ENCODE measurements around the gene SRGAP1. TPM values are rescaled to one million over a fixed set of nuclear protein-coding genes. Genes with fewer than 3 reads are reported as not detected.

The SRGAP1 gene
- polyA plus RNA-seq, 1 donor (not counting 4 experiments of a cell fraction or from before 2014, with no cell fraction given), result 4.5 TPM

DNA sequence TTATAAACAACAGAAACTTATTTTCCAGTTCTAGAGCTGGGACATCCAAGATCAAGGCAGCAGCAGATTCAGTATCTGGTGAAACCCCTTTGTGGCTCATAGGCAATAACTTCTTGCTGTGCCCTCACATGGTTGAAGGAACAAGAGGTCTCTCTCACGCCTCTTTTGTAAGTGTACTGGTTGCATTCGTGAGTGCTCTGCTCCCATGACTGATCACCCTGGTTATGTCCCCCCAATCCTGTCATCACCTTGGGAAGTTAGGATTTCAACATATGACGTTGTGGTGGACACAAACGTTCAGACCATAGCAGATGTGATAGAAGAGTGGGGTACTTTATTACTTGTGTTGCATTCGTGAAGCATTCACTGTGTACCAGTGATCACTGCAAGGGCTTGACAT is 184.0 kb downstream of the SRGAP1 start:
- H3K27ac ChIP-seq (ENCODE audit: control insufficient read depth, insufficient read depth, low read length), result no peak overlapping the region
- no peak overlapping the region for H3K4me2 ChIP-seq (ENCODE audit: control insufficient read depth, extremely low read depth, insufficient read depth, low read depth, low read length)
- H3K79me2 ChIP-seq (ENCODE audit: control insufficient read depth, insufficient read depth, low read length), result no peaks in the 10 kb centered on the region
- H3K9me1 ChIP-seq (ENCODE audit: control insufficient read depth, extremely low read depth, insufficient read depth, low read length), result no peaks in the 10 kb centered on the region
- DNase-seq (ENCODE audit: low read depth, low spot score), result no peak
- TF ChIP-seq EZH2 (IDR thresholded peaks at IDR 0.05; ENCODE audit: low read length), result no peak
- TF ChIP-seq CTCF (optimal IDR thresholded peaks at IDR 0.05 in 1 of 3, IDR thresholded peaks at IDR 0.05 in 1 of 3, conservative IDR thresholded peaks at IDR 0.05 in 1 of 3; ENCODE audit: extremely low read depth in 1 of 3, insufficient read depth in 2 of 3, low read length in 3 of 3), result no peak
- dilution Hi-C loops (cut with MboI; ENCODE audit: extremely low pct_ligation_motif_present, low sequenced_read_pairs), result no loop called here
- peaks cover 0 to 8% of the 10 kb centered on the region in 2 experiments for H3K36me3 ChIP-seq (ENCODE audit: control insufficient read depth in 2 of 2, extremely low read depth in 1 of 2, insufficient read depth in 2 of 2, low read length in 2 of 2)
- H3K9me3 ChIP-seq (ENCODE audit: control insufficient read depth, low read depth, low read length), result no peaks in the 10 kb centered on the region
- H3K4me1 ChIP-seq (ENCODE audit: control insufficient read depth, extremely low read depth, insufficient read depth, low read length), result no peaks in the 10 kb centered on the region
- H3K27me3 ChIP-seq (ENCODE audit: control insufficient read depth, extremely low read depth, insufficient read depth, low read length), result no peaks in the 10 kb centered on the region
- H3K9ac ChIP-seq (ENCODE audit: control insufficient read depth, extremely low read depth, insufficient read depth, low read length), result no peak overlapping the region
- H2AFZ ChIP-seq (ENCODE audit: control insufficient read depth, low read length), result no peak overlapping the region
- FAIRE-seq, result no peak
- no peak overlapping the region for H3K4me3 ChIP-seq (ENCODE audit: control insufficient read depth in 2 of 3, extremely low read depth in 1 of 3, insufficient read depth in 2 of 3, low read depth in 1 of 3, low read length in 3 of 3)
- no peaks in the 10 kb centered on the region for H4K20me1 ChIP-seq (ENCODE audit: control insufficient read depth, extremely low read depth, insufficient read depth, low read length)

GRCh38 chr12:64029013-64029857 is 184.7 kb downstream of the SRGAP1 start:
- no peak overlapping the region for H3K4me3 ChIP-seq (ENCODE audit: control insufficient read depth in 2 of 3, extremely low read depth in 1 of 3, insufficient read depth in 2 of 3, low read depth in 1 of 3, low read length in 3 of 3)
- no peaks in the 10 kb centered on the region for H3K9me3 ChIP-seq (ENCODE audit: control insufficient read depth, low read depth, low read length)
- peaks cover 0 to 8% of the 10 kb centered on the region in 2 experiments for H3K36me3 ChIP-seq (ENCODE audit: control insufficient read depth in 2 of 2, extremely low read depth in 1 of 2, insufficient read depth in 2 of 2, low read length in 2 of 2)
- no peaks in the 10 kb centered on the region for H3K27me3 ChIP-seq (ENCODE audit: control insufficient read depth, extremely low read depth, insufficient read depth, low read length)
- DNase-seq (ENCODE audit: low read depth, low spot score), result no peak
- no peak overlapping the region for H3K27ac ChIP-seq (ENCODE audit: control insufficient read depth, insufficient read depth, low read length)
- no peak for TF ChIP-seq CTCF (optimal IDR thresholded peaks at IDR 0.05 in 1 of 3, IDR thresholded peaks at IDR 0.05 in 1 of 3, conservative IDR thresholded peaks at IDR 0.05 in 1 of 3; ENCODE audit: extremely low read depth in 1 of 3, insufficient read depth in 2 of 3, low read length in 3 of 3)
- no peak for TF ChIP-seq EZH2 (IDR thresholded peaks at IDR 0.05; ENCODE audit: low read length)
- H4K20me1 ChIP-seq (ENCODE audit: control insufficient read depth, extremely low read depth, insufficient read depth, low read length), result no peaks in the 10 kb centered on the region
- H2AFZ ChIP-seq (ENCODE audit: control insufficient read depth, low read length), result no peak overlapping the region
- no peak overlapping the region for H3K4me2 ChIP-seq (ENCODE audit: control insufficient read depth, extremely low read depth, insufficient read depth, low read depth, low read length)
- no peak overlapping the region for H3K9ac ChIP-seq (ENCODE audit: control insufficient read depth, extremely low read depth, insufficient read depth, low read length)
- no peak for FAIRE-seq
- H3K9me1 ChIP-seq (ENCODE audit: control insufficient read depth, extremely low read depth, insufficient read depth, low read length), result no peaks in the 10 kb centered on the region
- dilution Hi-C loops (cut with MboI; ENCODE audit: extremely low pct_ligation_motif_present, low sequenced_read_pairs), result no loop called here
- H3K4me1 ChIP-seq (ENCODE audit: control insufficient read depth, extremely low read depth, insufficient read depth, low read length), result no peaks in the 10 kb centered on the region
- H3K79me2 ChIP-seq (ENCODE audit: control insufficient read depth, insufficient read depth, low read length), result no peaks in the 10 kb centered on the region
